GM21825 (cell line): Measurements from ENCODE around the gene CCDC121.
"Not testable (repeated sequence)": the region's sequence is repeated elsewhere in the genome, so short reads cannot be mapped to it uniquely, and the experiment has no call there.

Experiments used
- ATAC-seq: cut with Tn5 transposase; IDR thresholded peaks from one replicate; pipeline ENCODE4 v1.9.1; 2021; ENCODE audit warnings: mild to moderate bottlenecking, moderate library complexity; ENCODE audit not compliant: unreplicated experiment

CCDC121 gene

DNA sequence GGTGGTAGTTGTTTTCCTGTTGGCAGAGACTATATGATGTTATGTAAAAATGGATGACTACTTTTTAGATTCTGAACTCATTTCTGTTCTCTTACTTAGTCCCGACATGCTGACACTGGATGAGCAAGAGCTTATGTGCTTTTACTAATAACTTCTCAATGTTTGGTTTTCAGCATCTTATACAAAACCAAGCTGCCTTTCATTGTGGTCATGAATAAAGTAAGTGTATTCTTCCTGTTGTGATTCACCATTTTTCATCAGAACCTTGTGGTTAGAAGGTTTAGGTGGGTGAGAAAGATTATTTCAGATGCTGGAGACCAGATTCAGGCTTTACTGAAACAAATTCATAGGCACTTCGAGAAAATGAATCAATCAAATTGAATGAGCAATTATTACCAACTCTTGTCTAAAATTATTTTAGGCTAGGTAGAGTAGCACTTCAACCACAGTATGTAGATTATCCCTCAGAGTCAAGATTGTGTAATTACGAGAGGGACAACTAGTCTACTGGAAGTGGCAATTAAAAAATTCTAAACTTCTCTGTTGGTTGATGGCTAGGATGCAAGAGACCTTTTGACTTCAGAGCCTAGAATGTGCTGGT lies 9.3 kb upstream of the CCDC121 start:
- ATAC-seq, result no peak

DNA sequence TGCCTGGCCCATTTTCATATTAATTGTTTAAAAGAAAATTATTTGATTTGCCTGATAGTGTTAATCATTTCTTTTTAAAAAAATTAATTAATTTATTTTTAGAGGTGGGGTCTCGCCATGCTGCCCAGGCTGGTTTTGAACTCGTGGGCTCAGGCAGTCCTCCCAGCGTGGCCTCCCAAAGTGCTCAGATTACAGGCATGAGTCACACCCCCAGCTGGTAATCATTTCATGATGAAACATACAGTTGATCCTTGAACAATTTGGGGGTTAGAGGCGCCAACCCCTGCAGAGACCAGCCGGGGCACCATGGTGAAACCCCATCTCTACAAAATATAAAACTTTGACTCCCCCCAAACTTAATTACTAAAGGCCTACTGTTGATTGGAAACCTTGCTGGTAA lies 8.0 kb upstream of the CCDC121 start:
- ATAC-seq, result no peak

DNA sequence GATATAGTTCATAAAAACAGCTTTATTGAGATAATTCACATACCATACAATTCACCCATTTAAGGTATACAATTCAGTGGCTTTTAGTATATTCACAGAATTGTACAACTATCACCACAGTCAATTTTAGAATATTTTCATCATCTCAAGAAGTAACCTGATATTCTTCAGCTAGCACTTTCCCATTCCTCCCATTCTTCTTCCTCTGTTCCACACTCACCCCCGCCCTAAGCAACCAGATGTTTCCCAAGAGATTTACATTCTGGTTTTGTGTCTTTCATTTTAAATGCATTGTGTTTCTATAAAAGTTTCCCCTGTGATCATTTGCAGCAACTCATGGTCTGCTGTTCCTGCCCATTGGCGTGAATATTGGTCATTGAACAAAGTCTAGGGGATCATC lies 5.5 kb upstream of the CCDC121 start:
- no peak for ATAC-seq

DNA sequence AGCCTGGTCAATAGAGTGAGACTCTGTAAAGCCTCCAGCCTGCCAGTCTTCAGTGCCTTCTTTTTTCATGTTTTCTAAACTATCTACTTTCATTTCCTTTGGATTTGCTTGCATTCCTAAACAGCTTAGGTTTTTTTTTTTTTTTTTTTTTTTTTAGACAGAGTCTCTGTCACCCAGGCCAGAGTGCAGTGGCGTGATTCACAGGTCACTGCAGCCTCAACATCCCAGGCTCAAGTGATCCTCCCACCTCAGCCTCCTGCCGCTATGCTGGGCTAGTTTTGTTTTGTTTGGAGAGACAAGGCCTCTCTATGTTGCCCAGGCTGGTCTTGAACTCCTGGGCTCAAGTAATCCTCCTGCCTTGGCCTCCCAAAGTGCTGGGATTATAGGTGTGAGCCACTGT lies 1.4 kb upstream of the CCDC121 start:
- not testable (repeated sequence) for ATAC-seq

DNA sequence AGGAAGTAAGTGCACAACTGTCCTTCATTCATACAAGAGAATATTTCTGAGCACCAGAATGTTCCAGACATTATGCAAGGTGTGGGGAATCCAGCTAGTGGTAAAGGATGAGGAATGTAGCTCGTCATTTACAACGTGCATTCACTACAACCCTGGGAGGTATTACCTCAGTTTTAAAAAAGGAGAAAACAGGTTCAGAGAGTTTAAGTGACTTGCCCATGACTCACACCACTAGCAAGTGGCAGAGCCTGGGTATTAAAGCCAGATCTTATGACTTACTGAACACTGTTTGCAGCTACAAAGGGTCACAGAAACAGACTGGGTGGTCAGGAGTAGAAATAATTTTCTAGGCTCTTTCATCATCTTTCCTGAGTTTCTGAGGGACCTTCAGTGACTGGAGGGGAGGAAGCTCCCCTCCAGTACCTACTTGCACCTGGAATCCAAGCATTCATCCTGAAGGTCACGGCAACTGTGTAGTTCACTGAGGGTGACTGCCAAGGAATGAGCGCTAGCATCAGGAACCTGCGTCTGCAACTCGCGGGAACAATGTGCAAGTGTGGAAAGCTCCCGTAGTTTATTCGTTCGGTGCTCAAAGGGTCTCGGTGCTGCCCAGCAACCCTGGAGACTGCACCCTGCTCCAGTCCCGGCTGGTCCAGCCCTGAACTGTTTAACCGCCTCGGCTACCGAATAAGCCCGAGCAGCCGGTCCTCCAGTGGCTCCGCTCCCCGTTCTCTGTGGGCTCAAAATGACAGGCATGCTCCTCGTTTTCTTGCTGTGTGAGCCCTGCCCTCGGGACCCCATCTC lies 647 bp downstream of the CCDC121 start:
- ATAC-seq, result peak; percentile 27

DNA sequence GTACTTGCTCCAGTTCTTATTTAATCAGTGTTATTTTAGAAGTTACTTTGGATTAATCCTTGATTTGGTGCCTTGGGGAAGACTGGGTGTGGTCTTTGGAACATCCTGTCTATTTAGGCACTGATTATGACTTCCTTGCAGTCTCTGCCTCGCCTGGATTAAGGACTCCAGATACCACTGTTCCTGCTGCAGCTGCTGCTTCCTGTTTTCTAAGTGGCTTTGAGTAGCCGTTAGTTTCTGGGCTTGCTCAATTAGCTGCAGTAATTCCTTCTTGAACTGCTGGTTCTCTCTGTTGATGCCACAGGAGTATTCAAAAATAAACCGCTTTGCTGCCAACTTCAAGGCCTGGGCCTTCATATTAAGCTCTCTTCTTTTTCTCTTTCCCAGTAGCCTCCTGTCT lies 1.9 kb downstream of the CCDC121 start:
- not testable (repeated sequence) for ATAC-seq

DNA sequence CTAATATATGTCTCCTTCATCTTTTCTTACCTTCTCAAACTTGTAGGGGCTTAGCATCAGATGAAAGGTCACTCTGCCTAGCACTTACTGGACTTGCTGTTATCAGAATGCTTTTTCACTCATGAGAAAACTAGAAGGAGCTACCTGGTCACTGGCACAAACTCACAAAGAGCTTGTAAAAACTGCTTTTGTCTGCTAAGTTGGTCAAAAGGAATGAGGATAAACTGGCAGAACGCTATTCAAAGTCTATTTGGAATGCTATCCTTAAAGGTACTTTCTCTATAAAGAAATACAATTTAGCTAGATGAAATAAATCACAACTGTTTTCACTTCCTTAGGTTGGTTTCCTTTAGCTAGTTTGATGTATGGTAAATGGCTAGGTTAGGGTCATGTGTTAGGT lies 2.5 kb downstream of the CCDC121 start:
- ATAC-seq, result not testable (repeated sequence)

DNA sequence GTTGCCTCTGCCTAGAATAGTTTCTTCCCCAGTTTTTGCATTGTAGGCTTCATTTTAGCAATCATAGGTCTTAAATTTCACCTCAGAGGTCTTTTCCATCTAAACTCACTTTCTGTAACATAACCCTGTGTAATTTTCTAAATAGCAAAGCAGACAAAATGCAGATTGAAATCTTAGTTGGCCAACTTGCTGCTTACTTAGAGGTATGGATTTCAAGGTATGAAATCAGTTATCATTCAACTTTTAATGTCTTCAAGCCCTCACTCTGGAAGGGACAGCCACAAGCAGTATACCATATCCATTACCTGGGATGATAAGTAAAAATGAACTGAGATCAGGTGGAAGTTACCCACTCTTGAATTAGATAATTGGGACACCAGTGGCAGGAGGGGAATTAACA lies 3.9 kb downstream of the CCDC121 start:
- no peak for ATAC-seq

DNA sequence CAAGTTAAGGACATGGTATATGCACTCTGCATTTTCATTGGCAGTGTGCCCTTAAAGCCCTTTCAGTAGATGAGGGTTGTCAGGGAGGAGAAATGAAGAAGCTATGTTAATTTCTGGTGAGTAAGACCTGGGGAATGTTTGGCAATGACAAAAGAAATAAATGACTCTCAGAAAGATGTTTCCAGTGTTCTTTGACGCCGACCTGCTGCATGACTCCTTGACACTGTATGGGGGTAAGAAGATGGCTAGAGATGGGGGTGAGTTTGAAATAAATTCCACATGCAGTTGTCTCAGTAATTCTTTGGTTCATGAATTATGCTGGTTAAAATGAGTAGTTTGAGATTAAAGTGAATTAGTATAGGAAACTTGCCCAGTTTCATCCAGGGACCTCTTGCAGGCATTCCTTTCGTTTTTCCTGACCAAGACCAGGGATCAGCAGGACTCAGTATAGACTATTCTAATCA lies 5.9 kb downstream of the CCDC121 start:
- no peak for ATAC-seq

DNA sequence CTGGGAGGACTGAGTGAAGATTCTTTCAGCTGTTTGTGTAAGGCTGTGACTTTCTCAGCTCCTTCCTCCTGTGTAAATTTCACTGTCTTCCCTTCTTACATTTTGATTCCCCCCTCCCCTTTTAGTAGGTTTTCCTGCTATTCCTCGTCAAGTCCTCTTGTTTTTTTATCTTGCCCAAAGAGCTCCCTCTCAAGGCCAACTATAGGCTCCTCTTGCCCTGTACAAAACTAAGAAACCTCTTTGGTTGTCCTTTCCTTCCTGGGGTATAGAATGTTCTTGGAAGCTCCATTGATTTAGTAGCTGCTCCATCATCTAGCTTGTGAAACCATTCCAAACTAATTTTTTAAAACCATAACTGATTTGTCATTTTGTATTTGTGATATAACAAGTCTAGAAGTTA lies 7.3 kb downstream of the CCDC121 start:
- ATAC-seq, result no peak

DNA sequence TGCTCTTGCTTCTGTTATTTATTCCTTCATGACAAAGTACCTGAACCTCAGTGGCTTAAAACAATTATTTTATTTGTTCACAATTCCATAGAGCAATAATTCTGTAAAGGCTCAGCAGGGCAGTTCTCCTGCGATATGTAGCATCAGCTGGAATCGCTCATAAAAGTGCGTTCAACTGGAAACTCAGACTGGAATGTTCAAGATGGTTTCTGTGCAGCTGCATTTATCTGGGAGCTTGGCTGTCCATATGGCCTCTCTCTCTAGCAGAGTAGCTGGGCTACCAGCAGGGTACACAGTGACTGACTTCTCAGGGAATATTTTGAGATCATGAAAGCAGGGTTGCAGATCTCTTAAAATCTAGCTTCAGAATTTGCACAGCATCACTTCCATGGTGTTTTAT lies 13.5 kb downstream of the CCDC121 start:
- ATAC-seq, result no peak

DNA sequence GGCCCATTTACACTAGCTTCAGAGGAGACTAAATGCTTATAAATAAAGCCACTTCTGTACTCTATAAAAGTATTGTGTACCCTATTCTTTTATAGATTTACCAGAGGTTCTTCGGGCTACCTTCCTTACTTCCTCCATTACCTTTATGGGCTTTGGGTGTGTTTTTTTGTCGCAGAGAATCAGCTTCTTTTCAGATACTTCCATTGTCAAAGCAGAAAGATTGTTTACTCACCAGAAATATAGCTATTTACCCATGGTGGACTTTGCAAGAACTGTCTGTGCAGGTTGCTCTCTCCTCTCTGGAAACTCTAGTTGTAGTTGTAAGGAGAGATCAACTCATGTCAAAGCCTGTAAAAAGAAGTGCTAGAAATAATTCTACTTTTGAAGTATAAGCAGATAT lies 14.8 kb downstream of the CCDC121 start:
- ATAC-seq, result no peak

DNA sequence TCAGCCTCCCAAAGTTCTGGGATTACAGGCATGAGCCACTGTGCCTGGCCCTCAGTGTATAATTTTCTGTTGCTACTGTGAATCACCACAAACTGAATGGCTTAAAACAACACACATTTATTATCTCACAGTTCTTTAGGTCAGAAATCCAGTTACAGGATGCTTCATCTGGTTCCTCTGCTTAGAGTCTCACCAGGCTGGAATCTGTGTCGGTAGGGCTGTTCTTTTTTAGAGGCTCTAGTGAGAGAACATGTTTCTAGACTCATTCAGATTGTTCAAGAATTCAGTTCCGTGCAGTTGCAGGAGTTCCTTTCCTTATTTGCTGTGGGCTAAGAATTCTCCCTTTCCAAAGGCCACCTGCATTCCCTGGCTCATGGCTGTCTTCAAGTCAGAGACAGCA lies 22.2 kb downstream of the CCDC121 start:
- no peak for ATAC-seq

DNA sequence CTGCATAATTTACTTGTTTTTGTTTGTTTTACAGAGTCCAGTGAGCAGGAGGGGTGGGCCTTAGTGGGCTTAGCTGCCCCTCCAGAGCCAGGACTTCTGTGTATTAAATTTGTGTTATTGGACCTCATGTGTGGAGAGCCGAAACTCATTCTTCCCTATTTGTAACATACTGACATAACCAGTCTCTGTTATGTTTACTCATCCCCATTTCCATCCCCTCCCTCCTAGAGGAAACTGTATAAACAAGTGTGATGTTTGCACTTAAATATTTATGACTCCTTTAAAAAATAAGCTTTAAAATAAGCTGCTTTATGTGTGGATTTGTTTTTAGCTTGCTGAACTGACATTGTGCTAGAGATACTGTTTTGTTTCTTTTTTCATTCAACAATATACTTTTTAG lies 32.2 kb downstream of the CCDC121 start:
- no peak for ATAC-seq

DNA sequence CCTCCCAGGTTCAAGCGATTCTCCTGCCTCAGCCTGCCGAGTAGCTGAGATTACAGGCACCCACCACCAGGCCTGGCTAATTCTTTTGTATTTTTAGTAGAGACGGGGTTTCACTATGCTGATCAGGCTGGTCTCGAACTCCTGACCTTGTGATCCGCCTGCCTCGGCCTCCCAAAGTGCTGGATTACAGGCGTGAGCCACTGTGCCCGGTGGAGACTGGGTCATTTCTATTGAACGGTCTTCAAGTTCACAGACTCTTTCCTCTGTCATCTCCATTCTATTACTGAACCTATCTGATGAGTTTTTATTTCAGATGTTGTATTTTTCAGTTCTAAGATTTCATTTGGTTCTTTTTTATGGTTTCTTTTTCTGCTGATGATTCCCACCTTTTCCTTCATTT lies 33.4 kb downstream of the CCDC121 start:
- not testable (repeated sequence) for ATAC-seq

DNA sequence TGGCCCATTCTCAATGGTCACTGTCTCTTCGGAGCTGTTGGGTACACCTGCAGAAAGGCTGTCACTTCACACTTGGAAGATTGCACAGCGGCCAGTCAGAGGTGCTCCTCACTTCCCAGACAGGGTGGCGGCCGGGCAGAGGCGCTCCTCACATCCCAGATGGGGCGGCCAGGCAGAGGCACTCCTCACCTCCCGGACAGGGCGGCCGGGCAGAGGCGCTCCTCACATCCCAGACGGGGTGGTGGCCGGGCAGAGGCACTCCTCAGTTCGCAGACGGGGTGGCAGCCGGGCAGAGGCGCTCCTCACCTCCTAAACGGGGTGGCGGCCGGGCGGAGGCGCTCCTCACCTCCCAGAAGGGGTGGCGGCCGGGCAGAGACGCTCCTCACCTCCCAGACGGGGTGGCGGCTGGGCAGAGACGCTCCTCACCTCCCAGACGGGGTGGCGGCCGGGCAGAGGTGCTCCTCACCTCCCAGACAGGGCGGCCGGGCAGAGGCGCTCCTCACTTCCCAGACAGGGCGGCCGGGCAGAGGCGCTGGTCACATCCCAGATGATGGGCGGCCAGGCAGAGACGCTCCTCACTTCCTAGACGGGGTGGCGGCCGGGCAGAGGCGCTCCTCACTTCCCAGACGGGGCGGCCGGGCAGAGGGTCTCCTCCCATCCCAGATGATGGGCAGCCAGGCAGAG lies 34.6 kb downstream of the CCDC121 start:
- not testable (repeated sequence) for ATAC-seq

DNA sequence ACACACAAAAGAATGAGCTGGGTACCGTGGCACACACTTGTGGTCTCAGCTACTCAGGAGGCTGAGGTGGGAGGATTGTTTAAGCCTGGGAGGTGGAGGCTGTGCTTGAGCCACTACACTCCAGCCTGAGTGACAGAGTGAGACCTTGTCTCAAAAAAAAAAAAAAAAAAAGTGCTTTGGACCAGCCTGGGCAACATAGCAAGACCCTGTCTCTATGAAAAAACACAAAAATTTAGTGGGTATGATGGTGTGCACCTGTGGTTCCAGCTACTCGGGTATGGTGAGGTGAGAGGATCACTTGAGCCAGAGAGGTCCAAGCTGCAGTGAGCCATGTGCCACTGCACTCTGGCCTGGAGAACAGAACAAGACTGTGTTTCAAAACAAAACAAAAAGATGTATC lies 35.6 kb downstream of the CCDC121 start:
- no peak for ATAC-seq

DNA sequence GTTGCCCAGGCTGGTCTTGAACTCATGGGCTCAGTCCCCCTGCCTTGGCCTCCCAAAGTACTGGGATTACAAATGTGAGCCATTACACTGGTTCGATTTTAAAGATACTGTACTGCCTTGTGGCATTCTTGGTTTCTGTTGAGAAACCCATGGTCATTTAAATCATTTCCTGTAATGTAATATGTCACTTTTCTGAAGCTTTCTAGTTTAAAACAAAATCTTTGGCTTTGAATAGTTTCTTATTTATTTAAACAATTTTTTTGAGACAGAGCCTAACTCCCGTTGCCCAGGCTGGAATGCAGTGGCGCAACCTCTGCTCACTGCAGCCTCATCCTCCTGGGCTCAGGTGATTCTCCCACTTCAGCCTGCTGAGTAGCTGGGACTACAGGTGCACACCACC lies 37.1 kb downstream of the CCDC121 start:
- ATAC-seq, result no peak

DNA sequence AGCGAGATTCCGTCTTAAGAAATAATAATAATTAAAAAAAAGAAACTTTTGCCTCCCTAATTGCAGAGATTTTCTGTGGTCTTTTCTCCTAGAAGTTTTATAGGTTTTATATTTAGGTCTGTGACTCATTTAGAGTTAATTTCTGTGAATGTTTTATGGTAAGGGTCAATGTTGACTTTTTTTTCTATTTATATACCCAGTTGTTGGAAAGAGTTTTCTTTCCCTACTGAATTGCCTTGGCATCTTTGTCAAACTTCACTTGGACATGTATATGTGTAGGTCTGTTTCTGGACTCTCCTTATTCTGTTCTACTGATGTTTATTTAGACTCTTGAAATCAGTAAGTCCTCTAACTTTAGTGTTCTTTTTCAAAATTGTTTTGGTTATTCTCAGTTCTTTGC lies 40.5 kb downstream of the CCDC121 start:
- no peak for ATAC-seq

DNA sequence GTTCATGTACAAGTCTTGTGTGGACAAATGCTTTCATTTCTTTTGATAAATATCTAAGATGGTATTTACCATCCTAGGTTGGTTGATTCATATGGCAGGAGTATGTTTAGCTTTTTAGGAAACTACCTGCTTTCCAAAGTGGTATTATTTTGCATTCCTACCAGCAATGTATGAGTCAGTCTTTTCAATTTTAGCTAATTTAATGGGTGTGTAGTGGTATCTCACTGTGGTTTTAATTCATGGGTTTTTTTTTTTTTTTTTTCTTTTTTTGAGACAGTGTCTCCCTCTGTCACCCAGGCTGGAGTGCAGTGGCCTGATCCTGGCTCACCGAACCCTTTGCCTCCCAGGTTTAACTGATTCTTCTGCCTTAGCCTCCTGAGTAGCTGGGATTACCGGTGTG lies 41.8 kb downstream of the CCDC121 start:
- ATAC-seq, result no peak

DNA sequence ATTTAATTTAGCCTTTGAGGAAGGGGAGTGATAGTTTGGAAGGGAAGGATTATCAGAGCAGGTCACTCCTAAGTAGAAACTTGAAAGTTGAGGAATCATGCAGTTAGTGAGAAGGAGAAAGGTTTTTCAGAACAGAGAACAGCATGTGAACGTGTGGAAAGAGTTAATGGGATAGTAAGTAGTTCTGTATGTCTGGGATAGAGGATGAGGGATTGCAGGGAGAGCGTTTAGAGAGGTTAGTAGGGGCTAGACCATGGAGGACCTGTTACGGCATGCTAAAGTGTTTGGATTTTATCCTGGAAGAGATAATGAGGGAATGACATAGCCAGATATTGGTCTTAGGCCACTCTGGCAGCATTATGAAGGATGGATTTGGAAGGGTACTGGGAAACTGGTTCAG lies 44.2 kb downstream of the CCDC121 start:
- no peak for ATAC-seq

DNA sequence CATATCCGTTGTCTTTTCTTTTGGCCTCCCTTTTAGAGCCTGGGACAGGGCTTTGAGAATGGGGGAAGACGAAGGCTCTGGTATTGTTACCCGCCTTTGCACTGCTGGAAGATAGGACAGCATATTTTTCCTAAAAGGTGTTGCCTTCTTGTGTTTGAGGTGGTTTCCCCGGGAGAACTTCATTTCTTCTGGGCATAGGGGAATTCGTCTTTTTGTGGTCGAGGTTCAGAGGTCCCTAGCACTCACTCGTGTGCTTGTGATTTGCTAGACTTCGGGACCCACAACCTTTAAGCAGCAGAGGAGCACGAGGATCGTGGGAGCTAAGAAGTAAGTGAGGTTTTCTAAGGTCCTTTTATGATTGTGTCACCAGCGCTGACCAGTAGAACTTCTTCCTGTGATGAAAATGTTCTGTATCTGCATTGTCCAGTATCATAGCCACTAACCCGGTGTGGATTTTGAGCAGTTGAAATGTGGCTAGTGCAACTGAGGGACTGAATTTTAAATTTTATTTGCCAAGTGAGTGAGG lies 45.4 kb downstream of the CCDC121 start:
- no peak for ATAC-seq
